K562 (cell line): ENCODE data around the gene NLK.

Experiments
- ATF2 ChIP-seq: sonication (generic); formaldehyde crosslinking; IDR thresholded peaks from 2 replicates; pipeline ENCODE4 v1.8.1; 2022; ENCODE audit warnings: missing genetic modification reagents
- ILK ChIP-seq: fragments of 450-650 bp; IDR thresholded peaks from 2 replicates; pipeline ENCODE4 v1.6.1; 2016; ENCODE audit warnings: missing genetic modification characterization, low read depth, mild to moderate bottlenecking, missing compliant biosample characterization, moderate library complexity, borderline replicate concordance

DNA sequence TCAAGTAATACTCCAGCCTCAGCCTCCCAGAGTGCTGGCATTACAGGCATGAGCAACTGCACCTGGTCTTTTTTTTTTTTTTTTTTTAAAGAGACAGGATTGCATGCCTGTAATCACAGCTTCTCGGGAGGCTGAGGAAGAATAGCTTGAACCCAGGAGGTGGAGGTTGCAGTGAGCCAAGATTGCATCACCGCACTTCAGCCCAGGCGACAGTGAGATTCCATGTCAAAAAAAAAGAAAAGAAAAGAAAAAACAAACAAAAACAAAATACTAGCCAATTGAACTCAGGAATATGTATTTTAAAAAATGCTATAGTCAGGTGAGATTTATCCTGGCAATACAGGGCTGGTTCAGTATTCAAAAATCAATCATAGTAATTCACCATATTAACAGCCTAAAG lies 158.8 kb downstream of the NLK start:
- TF ChIP-seq ILK (tag) (no peak), ATF2 (CRISPR knock-in tag) (no peak)
